Measurements from ENCODE around the gene STEAP4.

STEAP4 gene

GRCh38 chr7:88306590-88307048 is at the start of gene STEAP4:
Gene STEAP4, minus strand, starts transcription at chr7:88306894. Its CDS starts 22,625 bp downstream, at chr7:88284269.
- peak; percentile 19 for DNase-seq (ENCODE audit: low read depth)
- no peak for TF ChIP-seq CTCF (conservative IDR thresholded peaks at IDR 0.05; ENCODE audit: low read depth, low read length)
- H3K4me3 ChIP-seq (ENCODE audit: low read length), result peak within 1 kb of the TSS; percentile 48

- TF ChIP-seq CTCF (conservative IDR thresholded peaks at IDR 0.05; ENCODE audit: low read depth, low read length), result no peak
- no peak for DNase-seq (ENCODE audit: low read depth)
- no peak overlapping the region for H3K4me3 ChIP-seq (ENCODE audit: low read length)
Measured at GRCh38 chr7:88355011-88355410, 48.3 kb upstream of the STEAP4 start.

GRCh38 chr7:88350118-88350517 is 43.4 kb upstream of the STEAP4 start:
- no peak for DNase-seq (ENCODE audit: low read depth)
- no peak for TF ChIP-seq CTCF (conservative IDR thresholded peaks at IDR 0.05; ENCODE audit: low read depth, low read length)
- H3K4me3 ChIP-seq (ENCODE audit: low read length), result no peak overlapping the region

- no peak overlapping the region for H3K4me3 ChIP-seq (ENCODE audit: low read length)
- no peak for DNase-seq (ENCODE audit: low read depth)
- TF ChIP-seq CTCF (conservative IDR thresholded peaks at IDR 0.05; ENCODE audit: low read depth, low read length), result no peak
Measured at GRCh38 chr7:88347517-88347916, 40.8 kb upstream of the STEAP4 start.

- TF ChIP-seq CTCF (conservative IDR thresholded peaks at IDR 0.05; ENCODE audit: low read depth, low read length), result no peak
- no peak for DNase-seq (ENCODE audit: low read depth)
- no peak overlapping the region for H3K4me3 ChIP-seq (ENCODE audit: low read length)
Measured at GRCh38 chr7:88347090-88347489, 40.4 kb upstream of the STEAP4 start.

- H3K4me3 ChIP-seq (ENCODE audit: low read length), result no peak overlapping the region
- no peak for DNase-seq (ENCODE audit: low read depth)
- TF ChIP-seq CTCF (conservative IDR thresholded peaks at IDR 0.05; ENCODE audit: low read depth, low read length), result no peak
Measured at GRCh38 chr7:88346357-88346756, 39.7 kb upstream of the STEAP4 start.

- no peak overlapping the region for H3K4me3 ChIP-seq (ENCODE audit: low read length)
- TF ChIP-seq CTCF (conservative IDR thresholded peaks at IDR 0.05; ENCODE audit: low read depth, low read length), result peak; percentile 80
- DNase-seq (ENCODE audit: low read depth), result peak; percentile 9
Measured at GRCh38 chr7:88344956-88345832, 38.5 kb upstream of the STEAP4 start.
